ENCODE results near the gene ACCS.

DNA sequence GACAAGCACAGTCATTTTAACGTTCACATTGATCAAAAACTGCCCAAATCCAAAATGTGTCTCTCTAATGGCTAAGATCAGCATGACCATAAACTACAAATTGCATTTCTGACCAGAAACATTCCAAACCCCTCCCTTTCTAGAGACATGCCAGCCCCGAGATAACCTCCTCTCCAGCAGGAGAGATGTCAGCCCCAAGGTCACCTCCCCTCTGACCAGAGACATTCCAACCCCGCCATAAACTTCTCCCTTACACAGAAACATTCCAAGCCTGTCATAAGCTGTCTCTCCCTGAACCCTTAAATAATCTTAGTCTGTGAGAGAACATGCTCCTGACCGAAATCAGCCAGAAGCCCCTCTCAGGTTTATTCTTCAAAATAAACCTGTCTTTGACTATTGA lies 22.8 kb downstream of the ACCS start:
- TF ChIP-seq CTCF (conservative IDR thresholded peaks at IDR 0.05 in 1 of 2, IDR thresholded peaks at IDR 0.05 in 1 of 2; ENCODE audit: extremely low read depth in 1 of 2, insufficient read depth in 1 of 2, low read depth in 1 of 2, low read length in 2 of 2), result no peak
- no peak for TF ChIP-seq EZH2 (IDR thresholded peaks at IDR 0.05; ENCODE audit: borderline replicate concordance, low read length)

Data from mammary epithelial cell (primary cell).